ENCODE data around the gene AP3B1. TPM values are rescaled to one million over a fixed set of nuclear protein-coding genes. Genes with fewer than 3 reads are reported as not detected.

AP3B1 gene
- polyA plus RNA-seq, 1 of the 3 experiments (the other 2 are of a cell fraction) = 18.0 TPM

DNA sequence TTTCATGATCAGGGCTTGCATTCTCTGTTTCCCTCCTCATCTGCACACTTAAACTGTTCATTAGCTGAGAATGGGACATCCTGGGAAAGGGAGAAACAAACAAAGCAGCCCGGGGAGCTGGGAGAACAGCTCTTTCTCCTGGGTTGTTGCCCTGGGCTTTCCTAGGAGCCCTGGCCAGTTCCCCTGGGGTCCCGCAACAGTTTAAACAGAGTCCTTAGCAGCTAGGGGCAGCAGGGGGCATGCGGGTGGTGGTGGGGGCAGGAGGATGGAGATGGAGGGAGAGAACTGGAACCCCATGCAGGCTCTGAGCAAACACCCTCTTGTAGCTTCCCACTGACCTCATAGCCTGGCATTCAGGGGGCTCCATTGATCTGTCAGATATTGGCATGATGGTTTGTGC is 309.3 kb downstream of the AP3B1 start:
- CTCF ChIA-PET = interaction anchor here (0.6 to 4.7 kb wide), 13 partner anchors 10 to 425 kb away, joined by 3 to 22 read pairs (median 3); no protein-coding TSS in a partner anchor
- no peak for DNase-seq
- H3K79me2 ChIP-seq (ENCODE audit: insufficient read depth) = no peaks in the 10 kb centered on the region
- no peaks in the 10 kb centered on the region for H3K36me3 ChIP-seq (replicated peaks in 1 of 2; ENCODE audit: control insufficient read depth in 1 of 2, insufficient read depth in 2 of 2, low read length in 1 of 2)
- no peaks in the 10 kb centered on the region; the same call in 1 of the 2 replicates for H3K27me3 ChIP-seq (ENCODE audit: insufficient read depth)
- no peak for TF ChIP-seq RCOR1 (IDR thresholded peaks at IDR 0.05; ENCODE audit: low read length)
- TF ChIP-seq EP300 (IDR thresholded peaks at IDR 0.05; ENCODE audit: borderline replicate concordance in 1 of 2, low read depth in 1 of 2, low read length in 1 of 2) = no peak
- TF ChIP-seq, protein P1, sequence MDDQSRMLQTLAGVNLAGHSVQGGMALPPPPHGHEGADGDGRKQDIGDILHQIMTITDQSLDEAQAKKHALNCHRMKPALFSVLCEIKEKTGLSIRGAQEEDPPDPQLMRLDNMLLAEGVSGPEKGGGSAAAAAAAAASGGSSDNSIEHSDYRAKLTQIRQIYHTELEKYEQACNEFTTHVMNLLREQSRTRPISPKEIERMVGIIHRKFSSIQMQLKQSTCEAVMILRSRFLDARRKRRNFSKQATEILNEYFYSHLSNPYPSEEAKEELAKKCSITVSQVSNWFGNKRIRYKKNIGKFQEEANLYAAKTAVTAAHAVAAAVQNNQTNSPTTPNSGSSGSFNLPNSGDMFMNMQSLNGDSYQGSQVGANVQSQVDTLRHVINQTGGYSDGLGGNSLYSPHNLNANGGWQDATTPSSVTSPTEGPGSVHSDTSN (IDR thresholded peaks at IDR 0.05) = no peak
- TF ChIP-seq, protein P2, sequence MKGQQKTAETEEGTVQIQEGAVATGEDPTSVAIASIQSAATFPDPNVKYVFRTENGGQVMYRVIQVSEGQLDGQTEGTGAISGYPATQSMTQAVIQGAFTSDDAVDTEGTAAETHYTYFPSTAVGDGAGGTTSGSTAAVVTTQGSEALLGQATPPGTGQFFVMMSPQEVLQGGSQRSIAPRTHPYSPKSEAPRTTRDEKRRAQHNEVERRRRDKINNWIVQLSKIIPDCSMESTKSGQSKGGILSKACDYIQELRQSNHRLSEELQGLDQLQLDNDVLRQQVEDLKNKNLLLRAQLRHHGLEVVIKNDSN (IDR thresholded peaks at IDR 0.05; ENCODE audit: borderline replicate concordance, low read depth) = no peak
- TF ChIP-seq, protein P3, sequence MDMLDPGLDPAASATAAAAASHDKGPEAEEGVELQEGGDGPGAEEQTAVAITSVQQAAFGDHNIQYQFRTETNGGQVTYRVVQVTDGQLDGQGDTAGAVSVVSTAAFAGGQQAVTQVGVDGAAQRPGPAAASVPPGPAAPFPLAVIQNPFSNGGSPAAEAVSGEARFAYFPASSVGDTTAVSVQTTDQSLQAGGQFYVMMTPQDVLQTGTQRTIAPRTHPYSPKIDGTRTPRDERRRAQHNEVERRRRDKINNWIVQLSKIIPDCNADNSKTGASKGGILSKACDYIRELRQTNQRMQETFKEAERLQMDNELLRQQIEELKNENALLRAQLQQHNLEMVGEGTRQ (IDR thresholded peaks at IDR 0.05; ENCODE audit: borderline replicate concordance, low read depth, low read length) = no peak
- TF ChIP-seq, protein P4, sequence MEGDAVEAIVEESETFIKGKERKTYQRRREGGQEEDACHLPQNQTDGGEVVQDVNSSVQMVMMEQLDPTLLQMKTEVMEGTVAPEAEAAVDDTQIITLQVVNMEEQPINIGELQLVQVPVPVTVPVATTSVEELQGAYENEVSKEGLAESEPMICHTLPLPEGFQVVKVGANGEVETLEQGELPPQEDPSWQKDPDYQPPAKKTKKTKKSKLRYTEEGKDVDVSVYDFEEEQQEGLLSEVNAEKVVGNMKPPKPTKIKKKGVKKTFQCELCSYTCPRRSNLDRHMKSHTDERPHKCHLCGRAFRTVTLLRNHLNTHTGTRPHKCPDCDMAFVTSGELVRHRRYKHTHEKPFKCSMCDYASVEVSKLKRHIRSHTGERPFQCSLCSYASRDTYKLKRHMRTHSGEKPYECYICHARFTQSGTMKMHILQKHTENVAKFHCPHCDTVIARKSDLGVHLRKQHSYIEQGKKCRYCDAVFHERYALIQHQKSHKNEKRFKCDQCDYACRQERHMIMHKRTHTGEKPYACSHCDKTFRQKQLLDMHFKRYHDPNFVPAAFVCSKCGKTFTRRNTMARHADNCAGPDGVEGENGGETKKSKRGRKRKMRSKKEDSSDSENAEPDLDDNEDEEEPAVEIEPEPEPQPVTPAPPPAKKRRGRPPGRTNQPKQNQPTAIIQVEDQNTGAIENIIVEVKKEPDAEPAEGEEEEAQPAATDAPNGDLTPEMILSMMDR (IDR thresholded peaks at IDR 0.05) = no peak
- TF ChIP-seq JUND (IDR thresholded peaks at IDR 0.05) = no peak
- TF ChIP-seq TEAD4 (IDR thresholded peaks at IDR 0.05; ENCODE audit: borderline replicate concordance, insufficient read depth) = no peak
- TF ChIP-seq POLR2AphosphoS5 (IDR thresholded peaks at IDR 0.05; ENCODE audit: low read depth, low read length) = no peak
- TF ChIP-seq TAF1 (IDR thresholded peaks at IDR 0.05; ENCODE audit: borderline replicate concordance, low read depth, low read length) = no peak
- TF ChIP-seq NRF1 (IDR thresholded peaks at IDR 0.05; ENCODE audit: low read depth, low read length) = no peak
- TF ChIP-seq, protein P5, sequence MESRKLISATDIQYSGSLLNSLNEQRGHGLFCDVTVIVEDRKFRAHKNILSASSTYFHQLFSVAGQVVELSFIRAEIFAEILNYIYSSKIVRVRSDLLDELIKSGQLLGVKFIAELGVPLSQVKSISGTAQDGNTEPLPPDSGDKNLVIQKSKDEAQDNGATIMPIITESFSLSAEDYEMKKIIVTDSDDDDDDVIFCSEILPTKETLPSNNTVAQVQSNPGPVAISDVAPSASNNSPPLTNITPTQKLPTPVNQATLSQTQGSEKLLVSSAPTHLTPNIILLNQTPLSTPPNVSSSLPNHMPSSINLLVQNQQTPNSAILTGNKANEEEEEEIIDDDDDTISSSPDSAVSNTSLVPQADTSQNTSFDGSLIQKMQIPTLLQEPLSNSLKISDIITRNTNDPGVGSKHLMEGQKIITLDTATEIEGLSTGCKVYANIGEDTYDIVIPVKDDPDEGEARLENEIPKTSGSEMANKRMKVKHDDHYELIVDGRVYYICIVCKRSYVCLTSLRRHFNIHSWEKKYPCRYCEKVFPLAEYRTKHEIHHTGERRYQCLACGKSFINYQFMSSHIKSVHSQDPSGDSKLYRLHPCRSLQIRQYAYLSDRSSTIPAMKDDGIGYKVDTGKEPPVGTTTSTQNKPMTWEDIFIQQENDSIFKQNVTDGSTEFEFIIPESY (IDR thresholded peaks at IDR 0.05; ENCODE audit: borderline replicate concordance, low read depth) = no peak
- TF ChIP-seq, protein P6, sequence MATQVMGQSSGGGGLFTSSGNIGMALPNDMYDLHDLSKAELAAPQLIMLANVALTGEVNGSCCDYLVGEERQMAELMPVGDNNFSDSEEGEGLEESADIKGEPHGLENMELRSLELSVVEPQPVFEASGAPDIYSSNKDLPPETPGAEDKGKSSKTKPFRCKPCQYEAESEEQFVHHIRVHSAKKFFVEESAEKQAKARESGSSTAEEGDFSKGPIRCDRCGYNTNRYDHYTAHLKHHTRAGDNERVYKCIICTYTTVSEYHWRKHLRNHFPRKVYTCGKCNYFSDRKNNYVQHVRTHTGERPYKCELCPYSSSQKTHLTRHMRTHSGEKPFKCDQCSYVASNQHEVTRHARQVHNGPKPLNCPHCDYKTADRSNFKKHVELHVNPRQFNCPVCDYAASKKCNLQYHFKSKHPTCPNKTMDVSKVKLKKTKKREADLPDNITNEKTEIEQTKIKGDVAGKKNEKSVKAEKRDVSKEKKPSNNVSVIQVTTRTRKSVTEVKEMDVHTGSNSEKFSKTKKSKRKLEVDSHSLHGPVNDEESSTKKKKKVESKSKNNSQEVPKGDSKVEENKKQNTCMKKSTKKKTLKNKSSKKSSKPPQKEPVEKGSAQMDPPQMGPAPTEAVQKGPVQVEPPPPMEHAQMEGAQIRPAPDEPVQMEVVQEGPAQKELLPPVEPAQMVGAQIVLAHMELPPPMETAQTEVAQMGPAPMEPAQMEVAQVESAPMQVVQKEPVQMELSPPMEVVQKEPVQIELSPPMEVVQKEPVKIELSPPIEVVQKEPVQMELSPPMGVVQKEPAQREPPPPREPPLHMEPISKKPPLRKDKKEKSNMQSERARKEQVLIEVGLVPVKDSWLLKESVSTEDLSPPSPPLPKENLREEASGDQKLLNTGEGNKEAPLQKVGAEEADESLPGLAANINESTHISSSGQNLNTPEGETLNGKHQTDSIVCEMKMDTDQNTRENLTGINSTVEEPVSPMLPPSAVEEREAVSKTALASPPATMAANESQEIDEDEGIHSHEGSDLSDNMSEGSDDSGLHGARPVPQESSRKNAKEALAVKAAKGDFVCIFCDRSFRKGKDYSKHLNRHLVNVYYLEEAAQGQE (IDR thresholded peaks at IDR 0.05; ENCODE audit: low read depth, low read length) = no peak
- TF ChIP-seq GABPA (IDR thresholded peaks at IDR 0.05; ENCODE audit: low read depth) = no peak
- TF ChIP-seq SIN3A (IDR thresholded peaks at IDR 0.05; ENCODE audit: borderline replicate concordance, low read depth, low read length) = no peak
- H3K9me3 ChIP-seq = no peaks in the 10 kb centered on the region
- POLR2A ChIA-PET = no interaction called here
- H3K9ac ChIP-seq = no peak overlapping the region
- H2AFZ ChIP-seq (ENCODE audit: low read depth) = no peak overlapping the region
- peaks cover 0 to 10% of the 10 kb centered on the region in 2 experiments; a peak in 1 of 4 replicates for H3K4me1 ChIP-seq (ENCODE audit: control insufficient read depth in 1 of 2, insufficient read depth in 2 of 2, low read depth in 1 of 2, low read length in 1 of 2)
- H3K4me2 ChIP-seq = no peak overlapping the region
- H4K20me1 ChIP-seq (ENCODE audit: insufficient read depth) = no peaks in the 10 kb centered on the region
- no peak overlapping the region for H3K27ac ChIP-seq (ENCODE audit: low read depth in 2 of 2, low read length in 1 of 2)
- WGBS (ENCODE audit: low lambda C conversion rate) = 92% methylated on average over 3 of the region's 3 CpGs
- no peak overlapping the region for H3K4me3 ChIP-seq (ENCODE audit: low read depth in 2 of 2, low read length in 1 of 2)
- H3F3A ChIP-seq (replicated peaks; ENCODE audit: insufficient read depth) = no peaks in the 10 kb centered on the region
- no peaks in the 10 kb centered on the region for H3K9me2 ChIP-seq
